ENCODE data around the gene SLC17A5.

DNA sequence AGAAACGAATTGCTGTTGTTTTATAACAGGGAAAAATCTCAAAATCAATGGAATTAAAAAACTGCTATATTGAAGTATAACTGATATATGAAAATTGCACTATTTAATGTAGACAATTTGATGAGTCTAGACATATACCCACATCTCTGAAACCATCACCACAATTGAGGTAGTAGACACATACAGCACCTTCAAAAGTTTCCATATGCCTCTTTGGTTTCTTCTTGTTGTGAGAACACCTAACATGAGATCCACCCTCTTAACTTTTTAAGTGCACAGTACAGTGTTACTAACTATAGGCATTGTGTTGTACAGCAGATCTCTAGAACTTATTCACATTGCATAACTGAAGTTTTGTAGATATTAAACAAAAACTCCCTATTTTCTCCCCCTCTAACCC, 14.0 kb upstream of the SLC17A5 start:
- TF ChIP-seq EZH2 (IDR thresholded peaks at IDR 0.05; ENCODE audit: insufficient read depth, poor library complexity, severe bottlenecking) (no peak), EZH2phosphoT487 (IDR thresholded peaks at IDR 0.05; ENCODE audit: insufficient read depth, low read depth) (no peak)
